ENCODE results near the gene CES3.

The CES3 gene

GRCh38 chr16:67013233-67013822, 52.3 kb downstream of the CES3 start:
- DNase-seq, result no peak

GRCh38 chr16:67013823-67014633, 53.0 kb downstream of the CES3 start:
- peak; percentile 80 for DNase-seq

- no peak for DNase-seq
Observed at GRCh38 chr16:67014634-67015312, 53.7 kb downstream of the CES3 start.

GRCh38 chr16:67015313-67015731, 54.3 kb downstream of the CES3 start:
- DNase-seq, result no peak

DNA sequence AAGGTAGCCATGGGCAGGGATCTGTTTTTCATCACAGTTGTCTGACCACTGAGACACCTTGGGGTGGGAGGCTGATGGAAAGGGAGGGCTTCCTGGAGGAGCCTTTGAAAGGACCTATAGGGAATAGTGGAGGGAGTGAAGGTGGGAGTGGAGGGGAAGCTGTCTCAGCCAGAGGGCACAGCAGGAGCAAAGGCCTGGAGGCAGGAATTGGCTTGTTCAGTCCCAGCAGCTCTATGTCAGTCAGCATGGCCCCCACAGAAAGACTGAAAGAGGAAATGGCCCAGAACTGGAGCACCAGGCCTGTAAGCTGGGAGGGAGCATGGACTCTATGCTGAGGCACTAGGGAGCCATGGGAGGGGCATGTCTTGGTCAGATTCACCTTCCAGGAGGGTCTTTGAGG, 55.1 kb downstream of the CES3 start:
- no peak for DNase-seq

- no peak for DNase-seq
Observed at GRCh38 chr16:67016681-67017420, 55.8 kb downstream of the CES3 start.

DNA sequence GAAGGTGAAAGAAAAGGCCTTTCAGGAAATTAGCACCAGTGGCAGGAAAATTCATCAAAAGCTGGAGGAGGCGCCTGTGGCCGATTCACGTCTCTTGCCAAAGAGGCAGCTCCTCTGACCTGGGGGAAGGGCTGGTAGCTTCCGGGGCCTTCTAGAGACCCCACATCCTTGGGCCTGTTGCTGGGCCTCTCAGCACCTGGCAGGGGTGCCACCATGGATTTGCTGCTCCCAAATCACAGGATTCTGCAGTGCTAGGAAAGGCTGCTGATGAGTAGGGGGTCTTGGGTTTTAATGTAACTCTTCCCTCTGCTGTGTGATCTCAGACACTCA, 56.3 kb downstream of the CES3 start:
- DNase-seq, result no peak

GRCh38 chr16:67017810-67018488, 56.9 kb downstream of the CES3 start:
- DNase-seq, result peak; percentile 92

DNA sequence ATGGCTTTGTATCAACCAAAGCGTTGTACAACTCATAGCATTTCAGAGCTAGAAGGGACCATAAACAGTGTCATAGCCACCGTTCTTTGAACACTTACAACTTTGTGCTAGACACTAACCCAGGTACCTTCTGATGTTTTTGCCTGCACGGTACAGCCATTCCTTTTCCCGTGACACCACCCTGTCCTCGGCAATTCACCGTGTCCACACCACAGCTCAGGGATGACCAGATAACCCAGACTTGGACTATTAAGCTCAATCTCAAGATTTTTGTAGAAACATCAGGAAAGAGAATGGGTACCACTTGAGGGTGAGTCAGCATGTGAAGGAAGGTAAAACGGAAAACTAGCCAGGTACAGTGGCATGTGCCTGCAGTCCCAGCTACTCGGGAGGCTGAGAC, 58.1 kb downstream of the CES3 start:
- DNase-seq, result no peak

GRCh38 chr16:67021321-67021720, 60.3 kb downstream of the CES3 start:
- no peak for DNase-seq

- peak; percentile 22 for DNase-seq
Observed at GRCh38 chr16:67022531-67023214, 61.6 kb downstream of the CES3 start.

DNA sequence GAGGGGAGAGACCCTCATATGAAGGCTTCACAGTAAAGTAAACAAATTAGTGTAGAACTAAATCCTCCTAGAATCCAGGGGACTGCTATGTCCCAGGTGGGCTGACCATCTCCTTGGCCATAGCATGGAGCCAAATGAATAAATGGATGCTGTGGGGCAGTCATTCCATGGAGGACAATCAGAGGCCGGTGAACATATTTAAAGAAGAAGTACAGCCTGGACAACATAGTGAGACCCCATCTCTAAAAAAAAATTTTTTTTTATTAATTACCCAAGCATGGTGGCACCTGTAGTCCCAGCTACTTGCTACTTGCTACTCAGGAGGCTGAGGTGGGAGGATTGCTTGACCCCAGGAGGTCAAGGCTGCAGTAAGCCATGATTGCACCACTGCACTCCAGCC, 62.6 kb downstream of the CES3 start:
- DNase-seq, result no peak

All from fibroblast of skin of right quadriceps (primary cell).